Right kidney (tissue), 1 donor: ENCODE measurements around the gene ARMC9.
"Not testable (repeated sequence)": the region's sequence is repeated elsewhere in the genome, so short reads cannot be mapped to it uniquely, and the experiment has no call there.

Source experiments
- DNase-seq: peaks from one replicate; pipeline ENCODE4 v3.0.0-alpha.2; 2016

ARMC9 gene

DNA sequence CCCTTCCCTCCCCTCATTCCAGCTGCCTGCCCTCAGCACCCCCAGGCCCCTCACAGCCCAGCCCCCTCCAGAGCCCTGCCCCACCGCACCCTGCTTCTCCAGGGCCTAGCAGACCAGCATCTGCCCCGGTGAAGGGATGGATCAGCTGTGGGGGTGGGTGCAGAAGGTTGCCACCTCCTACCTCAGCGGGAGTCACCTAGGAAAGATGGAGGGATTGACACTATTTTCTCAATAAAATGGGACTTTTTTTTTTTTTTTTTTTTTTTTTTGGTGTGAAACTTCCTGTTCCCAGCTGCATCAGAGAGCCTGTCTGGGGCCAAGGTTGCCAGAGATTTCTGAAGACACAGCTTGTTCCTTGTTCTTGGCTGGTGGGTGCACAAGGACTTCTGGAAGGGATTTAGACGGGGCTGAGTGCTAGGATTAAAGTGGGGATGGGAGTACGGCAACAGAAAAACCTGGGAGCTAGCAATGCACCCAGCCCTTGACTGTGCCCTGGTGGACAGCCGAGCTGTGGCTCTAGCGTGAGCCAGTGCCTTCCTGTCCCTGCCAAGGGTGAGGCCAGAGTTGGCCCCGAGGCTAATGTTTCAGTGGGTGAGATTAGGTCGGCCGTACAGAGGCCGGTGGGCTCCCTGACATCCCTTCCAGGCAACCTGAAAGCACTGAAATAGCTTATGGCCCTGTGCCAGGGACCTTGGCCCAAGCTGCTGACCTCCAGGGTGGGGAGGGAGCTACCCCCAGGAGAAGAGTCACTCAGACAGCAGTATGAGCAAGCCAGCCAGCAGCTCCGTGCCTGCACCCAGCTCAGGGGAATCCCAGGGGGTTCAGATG, 201.6 kb downstream of the ARMC9 start:
- DNase-seq: no peak

GRCh38 chr2:231400681-231401080, 202.2 kb downstream of the ARMC9 start:
- not testable (repeated sequence) for DNase-seq

DNA sequence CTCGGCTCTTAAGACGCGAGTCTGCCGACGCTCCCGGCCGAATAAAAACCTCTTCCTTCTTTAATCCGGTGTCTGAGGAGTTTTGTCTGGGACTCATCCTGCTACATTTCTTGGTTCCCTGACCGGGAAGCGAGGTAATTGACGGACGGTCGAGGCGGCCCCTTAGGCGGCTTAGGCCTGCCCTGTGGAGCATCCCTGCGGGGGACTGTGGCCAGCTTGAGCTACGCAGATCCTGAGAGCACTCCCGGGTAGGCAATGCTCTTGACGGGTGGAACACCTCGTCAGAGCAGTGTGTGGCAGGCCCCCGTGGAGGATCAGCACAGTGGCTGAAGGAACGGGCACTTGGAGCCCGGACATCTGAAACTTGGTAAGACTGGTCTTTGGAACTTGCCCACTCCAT, 202.7 kb downstream of the ARMC9 start:
- not testable (repeated sequence) for DNase-seq

DNA sequence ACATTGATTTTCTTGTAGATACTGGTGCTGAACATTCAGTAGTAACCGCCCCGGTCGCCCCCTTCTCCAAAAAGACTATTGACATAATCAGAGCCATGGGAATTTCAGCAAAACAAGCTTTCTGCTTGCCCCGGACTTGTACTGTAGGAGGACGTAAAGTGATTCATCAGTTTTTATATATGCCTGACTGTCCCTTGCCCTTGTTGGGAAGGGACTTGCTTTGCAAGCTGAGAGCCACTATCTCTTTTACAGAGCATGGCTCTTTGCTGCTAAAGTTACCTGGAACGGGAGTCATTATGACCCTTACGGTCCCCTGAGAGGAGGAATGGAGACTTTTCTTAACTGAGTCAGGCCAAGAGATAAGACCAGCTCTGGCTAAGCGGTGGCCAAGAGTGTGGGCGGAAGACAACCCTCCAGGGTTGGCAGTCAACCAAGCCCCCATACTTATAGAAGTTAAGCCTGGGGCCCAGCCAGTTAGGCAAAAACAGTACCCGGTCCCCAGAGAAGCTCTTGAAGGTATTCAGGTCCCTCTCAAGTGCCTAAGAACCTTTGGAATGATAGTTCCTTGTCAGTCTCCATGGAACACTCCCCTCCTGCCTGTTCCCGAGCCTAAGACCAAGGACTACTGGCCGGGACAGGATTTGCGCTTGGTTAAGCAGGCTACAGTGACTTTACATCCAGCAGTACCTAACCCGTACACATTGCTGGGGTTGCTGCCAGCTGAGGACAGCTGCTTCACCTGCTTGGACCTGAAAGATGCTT, 205.2 kb downstream of the ARMC9 start:
- DNase-seq: not testable (repeated sequence)

- not testable (repeated sequence) for DNase-seq
These were observed 205.8 kb downstream of the ARMC9 start for GRCh38 chr2:231404183-231404578.

DNA sequence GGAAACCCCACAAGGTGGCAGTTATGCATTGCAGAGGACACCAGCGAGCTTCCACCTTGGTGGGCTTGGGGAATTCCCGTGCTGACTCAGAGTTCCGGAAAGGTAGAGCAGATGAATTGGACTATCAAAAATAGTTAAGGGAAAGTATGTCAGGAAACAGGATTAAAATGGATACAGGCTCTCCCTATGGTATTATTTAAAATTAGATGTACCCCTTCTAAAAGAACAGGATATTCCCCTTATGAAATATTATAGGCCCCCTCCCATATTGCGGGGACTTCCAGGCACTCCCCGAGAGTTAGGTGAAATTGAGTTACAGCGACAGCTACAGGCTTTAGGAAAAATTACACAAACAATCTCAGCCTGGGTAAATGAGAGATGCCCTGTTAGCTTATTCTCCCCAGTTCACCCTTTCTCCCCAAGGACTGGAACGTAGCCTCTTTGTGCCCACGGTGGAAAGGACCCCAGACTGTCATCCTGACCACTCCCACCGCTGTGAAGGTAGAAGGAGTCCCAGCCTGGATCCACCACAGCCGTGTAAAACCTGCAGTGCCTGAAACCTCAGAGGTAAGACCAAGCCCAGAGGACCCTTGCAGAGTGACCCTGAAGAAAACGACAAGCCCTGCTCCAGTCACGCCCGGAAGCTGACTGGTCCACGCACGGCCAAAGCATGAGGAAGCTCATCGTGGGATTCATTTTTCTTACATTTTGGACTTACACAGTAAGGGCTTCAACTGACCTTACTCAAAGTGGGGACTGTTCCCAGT, 207.4 kb downstream of the ARMC9 start:
- not testable (repeated sequence) for DNase-seq

DNA sequence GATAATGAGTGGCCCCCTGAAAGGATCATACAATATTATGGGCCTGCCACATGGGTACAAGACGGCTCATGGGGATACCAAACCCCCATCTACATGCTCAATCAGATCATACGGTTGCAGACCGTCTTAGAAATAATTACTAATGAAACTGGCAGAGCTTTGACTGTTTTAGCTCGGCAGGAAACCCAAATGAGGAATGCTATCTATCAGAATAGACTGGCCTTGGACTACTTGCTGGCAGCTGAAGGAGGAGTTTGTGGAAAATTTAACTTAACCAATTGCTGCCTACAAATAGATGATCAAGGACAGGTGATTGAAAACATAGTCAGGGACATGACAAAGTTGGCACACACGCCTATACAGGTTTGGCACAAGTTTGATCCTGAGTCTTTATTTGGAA, 209.3 kb downstream of the ARMC9 start:
- DNase-seq: not testable (repeated sequence)

- not testable (repeated sequence) for DNase-seq
These were observed 209.9 kb downstream of the ARMC9 start for GRCh38 chr2:231408304-231408703.

- DNase-seq: no peak
These were observed 211.3 kb downstream of the ARMC9 start for GRCh38 chr2:231409776-231410175.

DNA sequence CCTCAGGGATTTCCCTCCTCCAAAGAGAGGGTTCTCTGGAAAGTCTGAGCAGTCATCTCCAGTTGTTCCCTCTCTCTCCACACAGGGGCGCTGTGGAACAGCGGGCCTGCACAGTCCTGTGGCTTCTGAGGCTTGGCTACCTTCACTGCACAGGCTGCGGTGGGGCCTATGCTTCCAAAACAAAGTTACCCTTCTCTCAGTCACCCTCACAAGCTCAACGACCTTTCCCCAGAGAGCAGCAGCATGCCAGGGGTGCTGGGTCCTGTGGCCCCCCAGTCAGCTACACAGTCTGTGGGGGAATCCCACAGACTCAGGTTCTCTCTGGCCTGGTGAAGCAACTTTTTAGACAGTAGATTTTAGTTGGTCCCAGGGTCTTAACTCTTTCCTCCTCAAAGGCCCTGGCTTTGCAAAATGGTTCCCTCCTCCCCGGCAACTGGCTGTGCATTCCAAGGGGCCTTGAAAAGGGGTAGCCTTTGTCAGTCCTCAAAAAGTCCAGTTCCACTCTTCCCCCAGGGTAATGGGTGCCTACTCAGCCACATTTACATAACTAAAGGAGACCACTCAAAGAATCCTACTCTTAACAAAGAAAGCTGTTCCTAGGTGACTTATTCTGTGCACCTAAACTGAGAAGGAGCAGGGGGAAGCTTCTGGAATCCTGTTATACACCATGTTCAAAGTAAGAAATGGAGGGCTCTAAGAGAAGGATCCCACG, 212.0 kb downstream of the ARMC9 start:
- no peak for DNase-seq

DNA sequence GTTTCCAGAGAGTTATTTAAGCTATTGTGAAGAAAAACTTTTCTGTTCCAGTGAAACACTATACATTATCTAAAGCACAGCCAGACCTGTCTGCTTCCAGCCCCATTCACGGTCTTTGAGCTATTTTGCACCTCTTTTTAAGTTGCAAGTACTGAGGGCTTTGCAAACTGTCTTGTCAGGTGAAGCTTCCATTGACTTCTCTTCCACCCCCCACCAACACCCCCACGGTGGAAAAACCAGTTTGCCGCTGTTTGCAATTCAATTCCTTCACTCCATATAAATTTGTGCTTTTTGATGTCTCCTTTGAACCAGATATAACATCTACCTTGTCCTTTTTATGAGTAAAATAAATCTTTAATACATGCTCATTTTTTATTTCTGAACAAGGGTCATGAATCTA, 212.8 kb downstream of the ARMC9 start:
- DNase-seq: peak; percentile 14

GRCh38 chr2:231411831-231412617, 213.6 kb downstream of the ARMC9 start:
- peak; percentile 78 for DNase-seq

DNA sequence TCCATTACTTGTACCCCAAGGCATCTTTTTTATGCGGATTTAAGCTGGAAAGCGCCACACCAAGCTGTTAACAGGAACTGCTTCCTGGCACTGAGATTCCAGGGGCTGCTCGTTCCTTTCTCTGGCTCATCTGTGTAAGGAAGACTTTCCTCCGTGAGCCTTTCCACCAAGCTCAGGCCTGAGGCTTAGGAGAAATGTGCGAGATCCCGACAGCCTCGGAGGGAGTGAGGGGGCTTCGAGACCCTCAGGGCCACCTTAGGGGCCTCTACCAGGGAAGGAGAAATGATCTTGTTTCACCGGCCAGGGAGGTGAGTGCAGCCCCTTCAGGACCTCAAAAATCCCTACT, 214.2 kb downstream of the ARMC9 start:
- DNase-seq: no peak

DNA sequence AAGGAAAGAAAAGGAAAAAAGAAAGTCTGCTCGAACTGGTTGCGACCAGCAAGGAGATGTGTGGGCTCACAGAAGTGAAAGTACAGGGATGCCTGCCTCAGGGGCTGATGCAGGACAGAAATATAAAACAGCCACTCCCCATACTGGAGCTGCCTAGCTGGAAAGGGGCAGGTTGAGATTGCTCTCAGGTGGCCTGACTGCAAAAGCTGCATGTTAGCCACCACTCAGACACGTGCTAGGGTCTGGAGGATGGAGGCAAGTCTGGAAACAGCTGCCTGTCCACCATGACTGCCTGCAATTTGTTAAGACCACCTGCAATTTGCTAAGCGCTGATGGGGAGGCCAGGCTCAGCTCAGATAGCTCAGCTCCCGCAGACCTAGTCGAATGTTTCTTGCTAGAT, 215.0 kb downstream of the ARMC9 start:
- no peak for DNase-seq

DNA sequence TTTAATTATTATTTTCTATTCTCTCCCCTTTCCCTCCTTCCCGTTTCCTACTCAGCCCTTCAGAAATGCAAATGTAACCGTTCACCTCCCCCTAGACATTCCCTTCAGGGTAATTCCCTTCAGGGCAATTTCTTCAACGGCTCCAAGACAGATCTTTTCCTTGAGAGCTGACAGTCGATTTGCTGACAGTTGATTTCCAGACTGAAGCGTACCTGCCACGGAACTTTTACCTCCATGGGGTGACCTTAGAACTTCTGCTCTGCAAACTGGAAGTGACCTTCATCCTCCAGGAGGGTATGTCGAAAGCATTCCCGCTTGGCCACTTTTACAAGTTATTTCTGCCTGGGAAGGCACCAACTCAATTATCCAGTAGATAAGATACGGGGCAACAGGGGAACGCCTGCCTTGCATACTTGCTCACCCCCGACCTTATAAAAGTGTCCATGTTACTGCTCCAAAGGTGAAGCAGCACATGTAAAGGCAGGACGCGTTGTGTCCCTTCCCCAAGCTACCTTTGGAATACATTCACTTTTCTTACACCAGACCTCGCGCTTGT, 215.6 kb downstream of the ARMC9 start:
- DNase-seq: peak; percentile 4

GRCh38 chr2:231415029-231415428, 216.6 kb downstream of the ARMC9 start:
- no peak for DNase-seq

DNA sequence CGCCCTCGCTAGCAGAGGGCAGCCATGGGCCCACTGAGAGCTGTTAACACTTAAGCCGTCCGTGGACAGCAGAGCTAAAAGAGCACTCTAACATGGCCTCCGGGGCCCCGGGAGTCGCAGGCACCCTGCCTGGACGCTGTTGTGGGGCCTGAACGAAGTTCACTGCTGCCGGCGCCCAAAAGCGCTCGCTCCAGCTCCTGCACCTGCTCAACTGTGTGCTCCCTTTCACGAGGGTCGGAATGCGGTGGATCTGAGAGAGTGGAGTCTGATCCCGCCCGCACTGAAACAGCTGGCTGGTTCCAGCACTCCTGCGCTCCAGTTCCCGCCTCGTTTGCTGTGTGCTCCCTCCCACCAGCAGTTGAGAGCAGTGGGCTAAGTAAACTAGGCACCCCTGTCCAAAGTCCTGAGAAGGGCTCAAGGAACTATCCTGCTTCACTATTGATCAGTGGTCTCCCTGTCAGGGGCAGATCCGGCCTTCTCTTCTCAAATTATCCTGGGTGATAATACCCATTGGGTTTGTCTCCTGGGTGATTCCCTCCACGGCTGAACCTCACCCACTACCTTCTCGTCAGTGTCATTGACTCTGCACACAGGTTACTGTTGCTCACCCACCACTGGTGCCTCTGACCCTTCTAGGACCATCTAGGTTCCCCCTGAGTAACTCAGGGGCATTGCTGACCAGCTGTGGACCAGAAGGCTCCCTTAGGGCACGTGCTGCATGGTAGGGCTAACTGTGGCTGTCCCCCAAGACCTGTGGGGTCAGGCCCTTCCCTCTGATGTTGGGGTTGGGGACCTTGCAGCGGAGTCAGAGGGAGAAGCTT, 220.6 kb downstream of the ARMC9 start:
- no peak for DNase-seq

DNA sequence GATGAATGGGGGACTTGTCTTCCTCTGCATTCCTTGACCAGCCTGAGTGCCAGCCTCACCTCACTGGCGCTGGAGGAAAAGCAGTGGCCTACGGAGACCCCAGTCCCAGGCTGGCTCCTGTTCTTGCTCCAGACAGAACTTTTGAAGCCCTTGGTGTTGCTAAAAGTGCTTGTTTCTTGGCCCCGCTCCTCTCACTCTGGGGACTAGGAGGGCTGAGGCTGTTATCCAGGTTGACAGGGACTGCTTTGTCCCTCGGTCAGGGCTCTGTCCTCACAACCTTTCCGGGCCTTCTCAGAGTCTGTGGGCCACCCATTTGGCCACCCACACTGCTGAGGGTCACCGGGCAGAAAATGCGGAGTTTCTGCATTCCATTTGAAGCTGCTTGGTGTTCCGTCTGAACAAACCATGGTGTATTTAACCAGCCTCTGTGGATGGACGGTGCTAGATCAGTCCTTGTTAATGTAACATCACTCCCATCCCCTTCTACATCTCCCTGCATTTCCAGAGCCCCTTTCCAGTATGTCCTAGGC, 222.7 kb downstream of the ARMC9 start:
- no peak for DNase-seq

DNA sequence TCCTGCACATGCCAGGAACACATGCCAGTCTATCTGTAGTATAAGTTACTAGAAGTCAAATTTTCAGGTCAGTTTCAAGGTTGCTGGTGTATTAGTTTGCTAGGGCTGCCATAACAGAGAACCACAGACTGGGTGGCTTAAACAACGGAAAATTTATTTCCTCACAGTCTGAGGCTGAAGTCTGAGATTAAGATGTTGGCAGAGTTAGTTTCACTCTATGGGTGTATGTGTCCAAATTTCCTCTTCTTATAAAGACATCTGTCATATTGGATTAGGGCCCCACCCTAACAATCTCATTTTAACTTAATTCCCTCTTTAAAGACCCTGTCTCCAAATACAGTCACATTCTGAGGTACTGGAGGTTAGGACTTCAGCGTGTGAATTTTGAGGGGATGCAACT, 223.6 kb downstream of the ARMC9 start:
- no peak for DNase-seq

DNA sequence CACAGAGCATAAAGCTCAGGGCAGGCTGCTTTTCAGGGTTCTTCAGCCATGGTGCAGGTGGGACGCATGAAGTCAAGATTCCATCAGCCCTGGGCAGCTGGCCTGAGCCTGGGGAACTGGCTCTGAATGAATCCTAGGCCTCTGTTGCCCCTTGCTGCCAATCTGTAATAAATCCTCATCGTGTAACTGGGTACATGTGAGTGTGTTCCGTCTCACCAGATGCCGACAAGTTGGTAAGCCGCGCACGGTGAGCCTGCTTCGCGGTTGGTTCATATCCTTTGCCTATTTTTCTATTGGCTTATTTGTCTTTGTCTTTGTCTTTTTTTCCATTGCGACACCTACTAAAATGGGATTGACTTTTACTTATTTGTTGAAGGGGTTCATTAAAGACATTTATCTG, 224.7 kb downstream of the ARMC9 start:
- no peak for DNase-seq
